Keratinocyte (primary cell): ENCODE measurements around the gene SMPD3. TPM values are rescaled to one million over a fixed set of nuclear protein-coding genes. Genes with fewer than 3 reads are reported as not detected.

Experiments
- DNase-seq: peaks from one replicate; pipeline ENCODE4 v3.0.0-alpha.2; 2011; ENCODE audit warnings: low read depth, missing footprints, low spot score
- FAIRE-seq: peaks from 2 replicates; lab custom pipeline; 2011; peaks lifted over from hg19 to GRCh38; lab: Jason Lieb, UNC
- H2AFZ ChIP-seq: 2 replicates; pipeline ENCODE4 v1.6.0; 2012; ENCODE audit warnings: low read length, control low read depth, inconsistent platforms; ENCODE audit not compliant: control insufficient read depth
- H3K27ac ChIP-seq: 2 replicates; pipeline ENCODE4 v1.5.1; 2011; ENCODE audit warnings: low read length; ENCODE audit not compliant: control insufficient read depth, insufficient read depth
- H3K27me3 ChIP-seq: 3 replicates; pipeline ENCODE4 v1.6.0; 2011; ENCODE audit warnings: low read length; ENCODE audit not compliant: control insufficient read depth, insufficient read depth; ENCODE audit errors: extremely low read depth
- H3K36me3 ChIP-seq, 2 experiments: 2 replicates in 1 of 2; 3 replicates in 1 of 2; pipeline ENCODE4 v1.5.1; 2011; ENCODE audit warnings: low read length in 2 of 2, mild to moderate bottlenecking in 1 of 2; ENCODE audit not compliant: control insufficient read depth in 2 of 2, insufficient read depth in 2 of 2; ENCODE audit errors: extremely low read depth in 1 of 2
- H3K4me1 ChIP-seq: 3 replicates; pipeline ENCODE4 v1.5.1; 2011; ENCODE audit warnings: low read length; ENCODE audit not compliant: control insufficient read depth, insufficient read depth; ENCODE audit errors: extremely low read depth
- H3K4me2 ChIP-seq: 3 replicates; pipeline ENCODE4 v1.6.0; 2011; ENCODE audit warnings: low read depth, low read length; ENCODE audit not compliant: control insufficient read depth, insufficient read depth; ENCODE audit errors: extremely low read depth
- H3K4me3 ChIP-seq, 3 experiments: fragments of 200-600 bp in 1 of 3; sonication (generic) in 1 of 3; 2 replicates in 2 of 3; 3 replicates in 1 of 3; pipeline ENCODE4 v1.5.1; 2011 to 2016; ENCODE audit warnings: low read length in 3 of 3, mild to moderate bottlenecking in 3 of 3, control low read depth in 2 of 3, inconsistent platforms in 1 of 3, low read depth in 1 of 3, mixed read lengths in 1 of 3, mixed run types in 1 of 3, moderate library complexity in 1 of 3; ENCODE audit not compliant: control insufficient read depth in 2 of 3, insufficient read depth in 2 of 3; ENCODE audit errors: extremely low read depth in 1 of 3
- H3K79me2 ChIP-seq: 2 replicates; pipeline ENCODE4 v1.6.0; 2012; ENCODE audit warnings: low read length; ENCODE audit not compliant: control insufficient read depth, insufficient read depth
- H3K9ac ChIP-seq: 3 replicates; pipeline ENCODE4 v1.6.0; 2011; ENCODE audit warnings: low read length; ENCODE audit not compliant: control insufficient read depth, insufficient read depth; ENCODE audit errors: extremely low read depth
- H3K9me1 ChIP-seq: 3 replicates; pipeline ENCODE4 v1.6.0; 2011; ENCODE audit warnings: low read length; ENCODE audit not compliant: control insufficient read depth, insufficient read depth; ENCODE audit errors: extremely low read depth
- H3K9me3 ChIP-seq: 2 replicates; pipeline ENCODE4 v1.5.1; 2012; ENCODE audit warnings: low read depth, low read length; ENCODE audit not compliant: control insufficient read depth
- H4K20me1 ChIP-seq: 3 replicates; pipeline ENCODE4 v1.6.0; 2011; ENCODE audit warnings: low read length; ENCODE audit not compliant: control insufficient read depth, insufficient read depth; ENCODE audit errors: extremely low read depth
- CTCF ChIP-seq, 3 experiments: IDR thresholded peaks in 1 of 3; conservative IDR thresholded peaks in 1 of 3; optimal IDR thresholded peaks in 1 of 3; 2 replicates in 2 of 3; 3 replicates in 1 of 3; pipeline versions ENCODE3 to v1.5.1; 2011; ENCODE audit warnings: low read length in 3 of 3, mild to moderate bottlenecking in 3 of 3, moderate library complexity in 2 of 3, control low read depth in 1 of 3, inconsistent platforms in 1 of 3; ENCODE audit not compliant: insufficient read depth in 2 of 3; ENCODE audit errors: extremely low read depth in 1 of 3
- EZH2 ChIP-seq: IDR thresholded peaks from one replicate; pipeline ENCODE4 v1.6.1; 2012; ENCODE audit warnings: inconsistent platforms, mild to moderate bottlenecking, low read length, moderate library complexity
- dilution Hi-C: fragments of 300-500 bp; cut with MboI; formaldehyde crosslinking; loops from one replicate; pipeline ENCODE4 v1.7.0; 2020; ENCODE audit warnings: low sequenced_read_pairs; ENCODE audit not compliant: extremely low pct_ligation_motif_present
- polyA plus RNA-seq, 5 experiments: library from polyadenylated mRNA; depleted of rRNA in 3 of 5; stranded (reverse) in 3 of 5; stranded (forward) in 1 of 5; unstranded in 1 of 5; fragments of >200 nt; gene quantifications; 1 replicate in 1 of 5; 2 replicates in 3 of 5; 3 replicates in 1 of 5; pipeline versions ENCODE4 v1.2.1 to v1.2.3, GENCODE V29; 2011 to 2012; ENCODE audit warnings: missing spikeins in 2 of 5, low read depth in 1 of 5, low replicate concordance in 1 of 5

SMPD3 gene
- polyA plus RNA-seq, 1 donor (not counting 4 experiments of a cell fraction or from before 2014, with no cell fraction given), result 0.34 TPM

GRCh38 chr16:68403177-68403576, 45.1 kb downstream of the SMPD3 start:
- no peak for DNase-seq
- Histone ChIP-seq H3K4me2 (no peak overlapping the region), H4K20me1 (no peaks in the 10 kb centered on the region), H3K9me1 (no peaks in the 10 kb centered on the region), H2AFZ (no peak overlapping the region), H3K79me2 (no peaks in the 10 kb centered on the region), H3K27me3 (peaks cover 19% of the 10 kb centered on the region), H3K4me1 (no peaks in the 10 kb centered on the region), H3K9me3 (no peaks in the 10 kb centered on the region), H3K36me3 (no peaks in the 10 kb centered on the region), H3K4me3 (no peak overlapping the region), H3K9ac (no peak overlapping the region), H3K27ac (no peak overlapping the region)
- FAIRE-seq, result no peak
- no peak for TF ChIP-seq EZH2
- no peak for TF ChIP-seq CTCF (optimal IDR thresholded peaks at IDR 0.05 in 1 of 3, IDR thresholded peaks at IDR 0.05 in 1 of 3, conservative IDR thresholded peaks at IDR 0.05 in 1 of 3; ENCODE audit: extremely low read depth in 1 of 3, insufficient read depth in 2 of 3, low read length in 3 of 3)
- dilution Hi-C loops, result no loop called here

- DNase-seq (no peak), FAIRE-seq (no peak)
- peaks cover 19% of the 10 kb centered on the region for H3K27me3 ChIP-seq
- no peak overlapping the region for H3K27ac ChIP-seq
- no peak overlapping the region for H3K9ac ChIP-seq
- dilution Hi-C loops, result no loop called here
- H4K20me1 ChIP-seq, result no peaks in the 10 kb centered on the region
- H3K9me1 ChIP-seq, result no peaks in the 10 kb centered on the region
- no peak overlapping the region for H3K4me2 ChIP-seq
- H3K36me3 ChIP-seq, result no peaks in the 10 kb centered on the region
- no peaks in the 10 kb centered on the region for H3K79me2 ChIP-seq
- no peaks in the 10 kb centered on the region for H3K9me3 ChIP-seq
- no peak for TF ChIP-seq CTCF (optimal IDR thresholded peaks at IDR 0.05 in 1 of 3, IDR thresholded peaks at IDR 0.05 in 1 of 3, conservative IDR thresholded peaks at IDR 0.05 in 1 of 3; ENCODE audit: extremely low read depth in 1 of 3, insufficient read depth in 2 of 3, low read length in 3 of 3)
- no peak for TF ChIP-seq EZH2
- H2AFZ ChIP-seq, result no peak overlapping the region
- no peak overlapping the region for H3K4me3 ChIP-seq
- no peaks in the 10 kb centered on the region for H3K4me1 ChIP-seq
Measured at GRCh38 chr16:68402748-68403040, 45.6 kb downstream of the SMPD3 start.
